Measurements from ENCODE around the gene TMEM91. TPM values are rescaled to one million over a fixed set of nuclear protein-coding genes. Genes with fewer than 3 reads are reported as not detected.
A peak's percentile ranks its signal among the peaks of the same experiment; 100 is the strongest.

Gene TMEM91
- total and polyA plus RNA-seq, 9 of the 15 experiments (the other 6 are each of a cell fraction or from before 2014, with no cell fraction given), result 1.2 to 5.2 (median 2.7) TPM

GRCh38 chr19:41431426-41432386 lies 55.4 kb downstream of the TMEM91 start:
- no peak overlapping the region for H3K4me2 ChIP-seq (ENCODE audit: insufficient read depth, low read length)
- H4K20me1 ChIP-seq (replicated peaks; ENCODE audit: control insufficient read depth, insufficient read depth, low read length), result no peaks in the 10 kb centered on the region; the same call in 1 of the 2 replicates
- H3K9me1 ChIP-seq (ENCODE audit: control insufficient read depth, insufficient read depth, low read length), result no peaks in the 10 kb centered on the region
- BruUV-seq (replicated peaks), result TSS peak; percentile 32
- no peaks in the 10 kb centered on the region for H3K27me3 ChIP-seq (ENCODE audit: control insufficient read depth in 2 of 2, insufficient read depth in 2 of 2, low read length in 2 of 2)
- no peaks in the 10 kb centered on the region for H3K9me3 ChIP-seq (replicated peaks; ENCODE audit: control insufficient read depth, insufficient read depth, low read depth, low read length)
- no peak overlapping the region for H3K4me3 ChIP-seq
- H3K9ac ChIP-seq (ENCODE audit: insufficient read depth in 1 of 2, low read depth in 2 of 2, low read length in 2 of 2), result peak overlapping the region in 1 of 2 experiments; percentile 65; a peak in 2 of 4 replicates
- POLR2A ChIA-PET, result interaction anchor here (0.6 to 1.5 kb wide), 3 partner anchors 8 to 650 kb away, joined by 3 to 11 read pairs (median 3); partner anchors contain the start of gene DMAC2
- H3K36me3 ChIP-seq (ENCODE audit: control insufficient read depth, insufficient read depth, low read length), result peaks cover 41% of the 10 kb centered on the region
- intact Hi-C loops (cut with micrococcal nuclease), result loop anchor here (5.0 to 10.0 kb wide), 2 partner anchors 34 to 67 kb away; partner anchors contain the start of genes B9D2, BCKDHA and EXOSC5
- H3K4me1 ChIP-seq (replicated peaks in 1 of 2; ENCODE audit: control insufficient read depth in 2 of 2, insufficient read depth in 2 of 2, low read length in 2 of 2), result peaks cover 14 to 39% of the 10 kb centered on the region in 2 experiments; a peak in 4 of 5 replicates
- in situ Hi-C loops (cut with MboI), result no loop called here
- peak; percentile 40 for FAIRE-seq
- WGBS (ENCODE audit: insufficient coverage, low coverage, missing lambda C conversion rate), result 73% methylated on average over 22 of the region's 23 CpGs
- no peak overlapping the region for H2AFZ ChIP-seq (ENCODE audit: low read depth, low read length)
- CTCF ChIA-PET (ENCODE audit: low intra/inter-chr PET ratio), result no interaction called here
- peak in 2 of 4 experiments; percentile 41 to 57 for DNase-seq (ENCODE audit: extremely low read depth in 1 of 4, low spot score in 3 of 4)
- H3K27ac ChIP-seq (ENCODE audit: extremely low read depth, low read depth, low read length), result peak overlapping the region; percentile 39; the same call in 1 of the 3 replicates
- H3K79me2 ChIP-seq (ENCODE audit: control insufficient read depth, insufficient read depth, low read length), result peaks cover 8% of the 10 kb centered on the region; the same call in 2 of the 3 replicates
- no peak; the same call in 2 of the 3 replicates for ATAC-seq
- no peak for TF ChIP-seq ZBTB7A (IDR thresholded peaks at IDR 0.05; ENCODE audit: borderline replicate concordance, control insufficient read depth, low read depth, low read length)
- no peak for TF ChIP-seq SPI1 (IDR thresholded peaks at IDR 0.05; ENCODE audit: borderline replicate concordance, low read depth, low read length)
- no peak for TF ChIP-seq ZNF586 (CRISPR knock-in tag; conservative IDR thresholded peaks at IDR 0.05)
- TF ChIP-seq POU5F1 (IDR thresholded peaks at IDR 0.05; ENCODE audit: borderline replicate concordance, low read depth, low read length, partially characterized antibody), result no peak
- no peak for TF ChIP-seq ZNF253 (CRISPR knock-in tag; conservative IDR thresholded peaks at IDR 0.05)
- peak; percentile 36 to 66 for TF ChIP-seq RAD21 (CRISPR knock-in tag; conservative IDR thresholded peaks at IDR 0.05 in 1 of 2, IDR thresholded peaks at IDR 0.05 in 1 of 2)
- TF ChIP-seq RBFOX2 (IDR thresholded peaks at IDR 0.05; ENCODE audit: low read depth, low read length), result peak; percentile 46
- no peak for TF ChIP-seq PTTG1 (tag; IDR thresholded peaks at IDR 0.05; ENCODE audit: low read depth)
- TF ChIP-seq IFI16 (CRISPR knock-in tag; IDR thresholded peaks at IDR 0.05), result no peak
- TF ChIP-seq TAL1 (IDR thresholded peaks at IDR 0.05), result no peak
- no peak for TF ChIP-seq RBM15 (IDR thresholded peaks at IDR 0.05; ENCODE audit: insufficient read depth, low read length)
- TF ChIP-seq ARID1B (IDR thresholded peaks at IDR 0.05), result no peak
- no peak for TF ChIP-seq ZNF644 (tag; IDR thresholded peaks at IDR 0.05; ENCODE audit: low read depth)
- no peak for TF ChIP-seq TAF7 (tag; IDR thresholded peaks at IDR 0.05)
- TF ChIP-seq MAX (CRISPR knock-in tag; IDR thresholded peaks at IDR 0.05), result no peak
- TF ChIP-seq SMAD3 (CRISPR knock-in tag; conservative IDR thresholded peaks at IDR 0.05), result no peak
- TF ChIP-seq ZNF12 (CRISPR knock-in tag; IDR thresholded peaks at IDR 0.05), result no peak
- TF ChIP-seq PHF8 (IDR thresholded peaks at IDR 0.05; ENCODE audit: borderline replicate concordance, low read length), result no peak
- TF ChIP-seq ZNF24 (IDR thresholded peaks at IDR 0.05), result no peak
- no peak for TF ChIP-seq TCF7 (IDR thresholded peaks at IDR 0.05; ENCODE audit: borderline replicate concordance)
- TF ChIP-seq NFYB (IDR thresholded peaks at IDR 0.05; ENCODE audit: extremely low read depth, insufficient read length), result peak; percentile 23
- no peak for TF ChIP-seq RBM34 (IDR thresholded peaks at IDR 0.05; ENCODE audit: borderline replicate concordance, insufficient read depth, low read length)

Measured in K562 (cell line).